GM19455 (cell line): Measurements from ENCODE around the gene ACSL1.
"Not testable (repeated sequence)": the region's sequence is repeated elsewhere in the genome, so short reads cannot be mapped to it uniquely, and the experiment has no call there.

Experiments used
- ATAC-seq: cut with Tn5 transposase; IDR thresholded peaks from one replicate; pipeline ENCODE4 v1.9.1; 2021; ENCODE audit not compliant: unreplicated experiment

ACSL1 gene

DNA sequence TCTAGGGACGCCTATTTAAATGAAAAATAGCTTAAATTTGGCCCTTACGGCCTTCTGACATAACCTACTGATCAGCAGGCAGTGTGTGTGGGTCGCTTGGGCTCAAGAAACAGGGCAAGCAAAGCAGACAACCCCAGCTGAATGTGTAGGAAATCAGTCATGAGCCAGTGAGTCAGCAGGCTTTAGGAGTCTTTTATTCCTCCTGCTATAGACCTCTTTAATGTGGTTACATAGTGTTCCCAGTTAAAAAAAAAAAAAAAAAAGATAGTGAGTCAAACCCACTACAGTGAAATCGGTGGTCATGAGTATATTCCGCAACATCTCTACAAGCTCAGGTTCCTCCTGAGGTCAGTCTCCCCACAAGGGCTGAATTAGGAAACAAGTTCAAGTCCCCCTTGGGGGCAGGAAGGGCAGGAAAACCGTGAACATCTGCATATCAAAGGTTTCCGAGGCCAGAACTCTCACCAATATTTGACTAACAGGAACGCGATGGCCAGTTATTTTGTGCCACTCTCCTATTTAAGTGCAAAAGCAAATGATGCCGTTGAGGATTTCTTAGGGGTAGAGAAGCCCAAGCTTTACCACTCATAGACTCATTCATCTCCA is 32.7 kb downstream of the ACSL1 start:
- no peak for ATAC-seq

DNA sequence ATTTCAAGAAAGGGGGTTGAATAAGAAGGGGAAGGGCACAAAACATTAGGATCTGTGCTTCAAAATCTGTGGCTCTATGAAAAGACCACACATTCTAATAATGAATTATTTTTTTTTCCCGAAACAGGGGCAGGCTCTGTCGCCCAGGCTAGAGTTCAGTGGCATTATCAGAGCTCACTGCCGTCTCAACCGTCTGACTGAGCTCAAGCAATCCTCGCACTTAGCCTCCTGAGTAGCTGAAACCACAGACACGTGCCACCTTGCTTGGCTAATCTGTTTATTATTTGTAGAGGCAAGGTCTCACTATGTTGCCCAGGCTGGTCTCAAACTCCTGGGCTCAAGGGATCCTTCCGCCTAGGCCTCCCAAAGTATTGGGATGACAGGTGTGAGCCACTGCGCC is 33.4 kb downstream of the ACSL1 start:
- no peak for ATAC-seq

DNA sequence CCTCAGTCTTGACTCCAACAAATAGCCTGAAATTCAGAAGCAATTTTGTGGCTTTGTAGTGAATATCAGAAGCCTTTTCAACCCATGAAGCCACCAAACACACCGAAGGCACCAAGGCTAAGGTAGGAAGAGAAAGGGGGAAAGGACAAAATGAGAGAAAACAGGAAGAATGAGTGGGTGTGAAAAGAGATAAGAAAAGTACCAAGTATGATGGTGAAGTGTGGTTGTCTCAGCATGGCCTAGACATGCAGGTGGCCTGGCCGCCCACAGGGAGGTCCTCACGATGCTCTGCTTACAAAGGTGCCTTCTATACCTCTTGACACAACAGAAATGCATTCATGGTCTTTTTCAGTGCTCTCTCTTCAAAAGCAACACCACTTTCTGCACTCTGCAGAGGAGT is 34.9 kb downstream of the ACSL1 start:
- no peak for ATAC-seq

DNA sequence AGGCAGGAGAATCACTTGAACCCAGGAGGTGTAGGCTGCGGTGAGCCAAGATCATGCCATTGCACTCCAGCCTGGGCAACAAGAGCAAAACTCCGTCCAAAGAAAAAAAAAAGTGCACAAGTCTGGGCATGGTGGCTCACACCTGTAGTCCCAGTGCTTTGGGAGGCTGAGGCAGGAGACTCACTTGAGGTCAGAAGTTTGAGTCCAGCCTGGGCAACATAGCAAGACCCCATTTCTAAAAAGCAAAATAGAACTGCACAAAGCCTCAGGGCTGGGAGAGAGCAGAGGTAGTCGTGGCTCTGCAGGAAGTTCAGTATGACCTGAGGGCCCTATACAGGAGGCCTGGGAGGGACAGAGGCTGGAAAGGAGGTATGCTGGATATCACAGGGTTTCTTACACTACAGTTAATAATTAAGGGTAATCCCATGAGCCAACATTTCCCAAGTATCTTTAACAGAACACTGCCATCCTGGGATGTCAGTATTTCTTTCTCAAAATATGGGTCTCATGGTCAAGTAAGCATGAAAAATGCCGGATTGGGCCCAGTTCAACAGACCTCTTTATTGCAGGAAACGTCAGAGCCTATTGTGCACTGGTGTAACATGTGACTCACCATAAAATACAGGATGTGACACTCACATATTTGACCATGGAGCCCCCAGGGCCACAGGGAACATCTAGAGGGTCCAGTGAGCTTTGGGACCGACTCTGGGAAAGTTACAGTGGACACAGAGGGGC is 37.8 kb downstream of the ACSL1 start:
- no peak for ATAC-seq

DNA sequence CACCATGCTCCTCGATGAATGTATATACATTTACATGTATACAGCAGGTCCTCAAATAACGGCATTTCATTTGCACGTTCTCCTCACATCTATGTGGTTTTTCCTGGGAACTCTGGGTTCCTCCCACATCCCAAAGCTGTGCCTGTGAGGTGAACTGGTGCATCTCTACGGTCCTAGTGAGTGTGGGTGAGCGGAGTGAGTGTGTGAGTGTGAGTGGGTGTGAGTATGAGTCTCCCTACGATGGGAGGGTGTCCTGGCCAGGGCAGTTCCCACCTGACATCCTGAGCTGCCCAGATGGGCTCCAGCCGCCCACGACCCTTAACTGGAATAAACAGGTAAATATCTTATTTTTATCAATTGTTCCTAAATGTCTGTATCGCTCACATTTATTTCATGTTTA is 40.0 kb downstream of the ACSL1 start:
- no peak for ATAC-seq

DNA sequence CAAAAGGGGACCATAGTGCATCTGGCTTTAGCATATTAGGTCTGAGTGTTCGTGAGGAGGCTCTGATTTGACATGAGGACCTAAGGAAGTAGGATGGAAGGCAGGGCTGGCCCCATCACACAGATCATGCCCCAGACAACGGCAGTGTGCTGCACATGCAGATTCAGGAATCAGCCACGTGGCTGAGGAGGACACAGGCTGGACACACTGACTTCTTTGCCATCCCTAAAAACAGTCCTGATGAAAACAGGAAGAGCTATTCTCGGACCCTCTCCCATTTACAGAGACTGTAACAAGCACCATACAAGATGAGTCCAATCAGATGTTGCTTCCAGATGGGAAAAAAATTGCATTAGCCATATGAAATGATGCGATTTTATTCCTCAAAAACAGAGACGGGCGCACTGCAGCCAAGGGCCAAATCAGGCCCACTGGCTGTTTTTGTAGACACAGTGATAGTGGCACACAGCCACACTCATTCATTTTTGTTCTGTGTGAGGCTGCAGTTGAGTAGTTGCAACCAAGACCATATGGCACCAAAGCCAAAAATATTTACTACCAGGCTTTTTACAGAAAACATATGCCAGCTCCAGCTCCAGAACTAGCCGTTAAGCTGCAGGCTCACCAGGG is 41.0 kb downstream of the ACSL1 start:
- ATAC-seq: no peak

DNA sequence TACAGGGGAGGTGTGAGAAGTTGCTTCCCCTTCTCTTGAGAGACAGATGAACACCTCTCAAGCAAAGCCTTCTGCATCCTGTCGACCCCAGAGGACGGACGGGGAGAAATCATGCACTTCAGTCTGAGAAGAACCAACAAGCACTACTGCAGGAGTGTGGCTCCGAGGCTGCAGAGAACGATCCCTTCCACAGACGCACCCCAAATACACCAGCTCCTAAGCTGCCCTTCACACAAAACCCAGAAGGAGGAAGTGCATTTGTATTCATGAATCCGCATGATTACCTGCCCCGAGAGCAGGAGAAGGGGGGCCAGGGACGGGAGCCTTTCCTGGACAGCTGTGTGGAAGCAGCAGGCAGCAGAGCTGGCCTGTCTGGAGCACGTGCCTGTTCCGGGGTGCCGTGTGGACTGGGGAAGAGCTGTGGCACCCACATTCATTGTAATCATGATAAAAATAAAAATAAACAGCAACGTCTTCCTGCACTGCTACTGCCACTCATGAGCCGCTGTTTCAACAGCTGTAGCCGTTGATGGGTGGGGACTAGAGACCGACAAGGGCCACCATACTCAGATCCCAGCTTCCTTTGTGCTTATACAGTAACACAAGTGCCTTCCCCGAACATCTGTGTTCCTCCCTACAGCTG is 42.9 kb downstream of the ACSL1 start:
- no peak for ATAC-seq

DNA sequence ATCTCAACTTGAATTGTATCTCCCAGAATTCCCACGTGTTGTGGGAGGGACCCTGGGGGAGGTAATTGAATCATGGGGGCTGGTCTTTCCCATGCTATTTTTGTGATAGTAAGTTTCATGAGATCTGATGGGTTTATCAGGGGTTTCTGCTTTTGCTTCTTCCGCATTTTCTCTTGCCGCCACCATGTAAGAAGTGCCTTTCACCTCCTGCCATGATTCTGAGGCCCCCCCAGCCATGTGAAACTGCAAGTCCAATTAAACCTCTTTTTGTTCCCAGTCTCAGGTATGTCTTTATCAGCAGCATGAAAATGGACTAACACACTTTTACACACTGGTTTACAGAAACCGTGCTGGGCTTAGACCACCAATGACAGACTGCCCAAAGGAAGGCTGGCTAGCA is 46.6 kb downstream of the ACSL1 start:
- ATAC-seq: not testable (repeated sequence)

DNA sequence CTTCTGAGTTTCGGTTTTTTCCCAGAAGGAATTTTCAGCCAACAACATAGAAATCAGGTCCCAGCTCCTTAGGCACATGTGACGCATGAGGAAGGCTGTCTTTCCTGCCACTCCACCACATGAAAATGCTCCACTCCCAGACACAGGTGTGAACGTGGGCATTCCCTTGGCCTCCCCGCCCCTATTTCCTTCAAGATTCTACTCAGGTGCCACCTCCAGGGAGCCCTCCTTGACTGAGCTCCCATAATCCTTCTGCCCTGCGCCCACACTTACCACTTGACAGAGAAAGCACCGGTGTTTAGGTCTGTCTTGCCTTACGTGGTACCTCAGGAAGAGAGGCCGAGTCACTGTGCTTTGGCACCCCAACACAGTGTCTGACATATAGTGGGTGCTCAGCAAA is 47.4 kb downstream of the ACSL1 start:
- ATAC-seq: no peak

DNA sequence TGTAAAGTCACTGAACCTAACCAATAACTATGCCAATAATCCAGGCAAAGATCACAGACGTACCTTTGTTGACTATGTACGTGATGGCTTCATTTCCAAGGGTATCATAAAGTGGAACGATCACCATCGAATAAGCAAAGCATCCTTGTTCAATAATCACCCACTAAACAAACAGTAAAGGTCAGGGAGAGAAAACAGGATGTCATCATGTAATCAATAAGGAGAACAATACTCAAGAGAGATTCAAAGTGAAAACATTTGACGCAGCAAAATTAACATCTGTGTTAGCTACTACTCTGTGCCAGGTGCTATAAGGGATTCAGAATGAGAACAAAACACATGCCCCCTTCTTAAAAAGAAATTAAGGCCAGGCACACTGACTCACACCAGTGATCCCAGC is 48.9 kb downstream of the ACSL1 start:
- no peak for ATAC-seq

DNA sequence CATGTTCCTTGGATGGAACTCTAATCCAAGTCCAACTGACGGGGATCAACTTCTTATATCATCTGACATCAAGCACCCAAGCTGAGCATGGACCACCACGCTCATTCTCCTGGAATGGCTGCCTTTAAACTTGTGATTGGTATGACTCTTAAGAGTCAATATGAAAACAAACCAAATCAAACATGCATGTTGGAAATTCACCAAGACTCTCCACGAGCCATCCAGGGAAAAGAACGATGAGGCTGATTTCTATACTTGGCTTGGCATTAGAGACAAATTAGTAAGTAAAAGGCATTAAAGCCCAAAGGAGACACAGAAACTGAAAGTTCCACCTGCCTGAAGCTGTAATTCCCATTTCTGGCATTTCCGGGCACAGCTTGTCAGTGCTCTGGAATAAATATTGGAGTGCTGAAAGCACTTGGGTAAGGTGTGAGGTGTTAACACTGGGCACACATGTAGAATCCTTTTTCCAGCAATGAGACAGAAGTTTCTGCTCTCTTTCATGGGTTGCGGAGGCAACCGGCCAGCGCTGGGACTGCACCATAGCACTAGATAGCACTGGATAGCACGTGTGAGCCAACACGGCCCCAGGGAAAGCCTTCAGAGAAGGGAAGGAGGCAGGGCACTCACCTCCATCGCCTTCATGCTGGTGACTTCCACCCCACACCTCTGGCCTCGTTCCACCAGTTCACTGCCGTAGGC is 49.8 kb downstream of the ACSL1 start:
- no peak for ATAC-seq

DNA sequence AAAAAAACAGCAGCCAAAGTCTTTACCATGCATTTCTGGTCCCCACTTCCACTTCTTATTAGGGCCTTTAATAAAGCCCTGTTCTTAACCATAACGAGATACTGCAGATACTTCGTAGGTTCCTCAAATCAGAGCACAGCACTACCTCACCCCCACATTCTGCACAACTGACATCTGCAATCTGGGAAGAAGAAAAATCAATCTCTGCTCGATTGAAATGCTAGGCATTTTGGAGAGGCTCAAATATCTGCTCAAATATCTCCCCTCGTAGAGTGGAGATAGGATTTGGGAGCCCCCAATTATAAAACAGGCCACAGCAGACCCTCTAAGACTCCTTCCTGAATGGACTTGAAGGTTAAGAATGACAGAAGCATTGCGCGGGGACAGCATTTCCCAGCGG is 51.6 kb downstream of the ACSL1 start:
- no peak for ATAC-seq

DNA sequence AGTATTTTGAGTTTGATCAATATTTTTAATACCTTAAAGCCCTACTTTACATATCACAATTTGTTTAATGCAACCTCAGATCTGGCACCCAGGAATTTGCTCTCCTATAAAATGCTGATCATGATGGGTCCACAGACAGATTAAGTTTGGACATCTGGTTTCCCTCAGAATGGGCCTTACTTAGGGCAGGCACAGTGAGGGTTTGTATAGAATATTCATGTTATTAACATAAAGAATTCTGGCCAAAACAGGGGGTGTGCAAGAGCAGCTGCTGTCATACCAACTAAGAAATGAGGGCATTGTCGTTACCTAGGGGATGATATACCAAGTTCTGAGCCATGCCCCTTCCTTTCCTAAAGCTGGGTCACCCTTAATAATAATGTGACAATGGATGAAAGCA is 54.4 kb downstream of the ACSL1 start:
- no peak for ATAC-seq

DNA sequence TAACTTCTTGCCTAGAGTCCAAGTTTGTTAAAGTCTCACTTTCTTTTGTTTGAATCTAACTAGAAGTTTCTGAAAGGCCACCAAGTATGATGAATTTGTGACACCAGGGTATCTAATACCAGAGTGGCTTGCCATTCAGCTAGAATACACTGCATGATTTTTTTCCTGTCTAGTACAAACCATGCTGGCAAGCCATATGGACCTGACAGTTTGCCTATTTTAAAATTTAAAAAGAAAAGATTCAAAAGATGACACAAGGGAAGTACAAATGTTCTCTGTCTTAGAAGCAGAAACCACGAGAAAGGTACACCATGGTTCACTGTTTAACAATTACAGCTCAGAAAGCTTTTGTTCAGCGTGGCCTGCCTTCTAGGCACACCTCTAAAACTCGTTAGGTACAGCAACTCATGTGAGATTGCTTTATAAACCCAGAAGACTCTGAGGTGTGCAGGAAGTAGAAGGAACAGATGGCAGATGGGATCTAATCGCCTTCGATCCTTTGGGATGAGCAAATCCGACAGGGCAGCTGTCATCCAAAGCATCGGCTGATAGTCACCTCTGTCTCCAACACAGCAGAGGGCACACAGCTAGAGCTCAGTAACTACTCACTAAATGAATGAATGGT is 56.5 kb downstream of the ACSL1 start:
- no peak for ATAC-seq

DNA sequence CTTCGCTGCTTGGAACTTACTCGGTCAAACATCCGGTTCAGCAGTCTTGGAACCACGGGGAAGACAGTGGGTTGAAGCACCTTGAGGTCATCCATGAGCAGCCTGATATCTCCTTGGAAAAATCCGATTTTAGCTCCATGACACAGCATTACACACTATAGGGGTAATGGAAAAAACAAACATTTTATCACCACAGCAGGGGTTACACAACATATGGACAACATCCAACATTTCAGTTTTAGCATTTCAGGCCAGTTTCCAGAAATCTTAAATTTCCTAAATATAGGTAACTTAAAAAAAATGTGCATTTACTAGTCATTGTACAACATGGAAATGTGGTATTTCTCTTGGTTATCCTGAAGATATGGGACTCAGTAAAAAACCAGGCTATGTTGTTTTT is 57.5 kb downstream of the ACSL1 start:
- ATAC-seq: no peak

DNA sequence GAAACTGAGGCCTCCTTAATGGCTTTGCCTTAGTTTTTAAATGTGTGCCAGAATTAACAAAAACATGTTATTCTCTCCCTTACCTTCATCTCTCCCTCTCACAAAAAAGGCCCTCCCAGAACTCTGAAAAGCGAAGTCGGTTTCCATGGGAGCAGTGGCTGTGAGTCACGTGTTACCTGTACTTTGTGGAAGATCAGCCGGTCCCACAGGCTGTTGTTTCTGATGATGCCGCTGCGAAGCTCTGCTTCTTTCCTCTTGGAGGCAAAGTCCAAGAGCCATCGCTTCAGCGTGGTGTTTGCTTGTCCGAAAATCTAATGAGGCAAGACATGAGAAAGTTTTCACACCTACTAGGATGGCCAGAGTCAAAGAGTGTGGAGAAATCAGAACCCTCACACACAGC is 59.3 kb downstream of the ACSL1 start:
- ATAC-seq: no peak

DNA sequence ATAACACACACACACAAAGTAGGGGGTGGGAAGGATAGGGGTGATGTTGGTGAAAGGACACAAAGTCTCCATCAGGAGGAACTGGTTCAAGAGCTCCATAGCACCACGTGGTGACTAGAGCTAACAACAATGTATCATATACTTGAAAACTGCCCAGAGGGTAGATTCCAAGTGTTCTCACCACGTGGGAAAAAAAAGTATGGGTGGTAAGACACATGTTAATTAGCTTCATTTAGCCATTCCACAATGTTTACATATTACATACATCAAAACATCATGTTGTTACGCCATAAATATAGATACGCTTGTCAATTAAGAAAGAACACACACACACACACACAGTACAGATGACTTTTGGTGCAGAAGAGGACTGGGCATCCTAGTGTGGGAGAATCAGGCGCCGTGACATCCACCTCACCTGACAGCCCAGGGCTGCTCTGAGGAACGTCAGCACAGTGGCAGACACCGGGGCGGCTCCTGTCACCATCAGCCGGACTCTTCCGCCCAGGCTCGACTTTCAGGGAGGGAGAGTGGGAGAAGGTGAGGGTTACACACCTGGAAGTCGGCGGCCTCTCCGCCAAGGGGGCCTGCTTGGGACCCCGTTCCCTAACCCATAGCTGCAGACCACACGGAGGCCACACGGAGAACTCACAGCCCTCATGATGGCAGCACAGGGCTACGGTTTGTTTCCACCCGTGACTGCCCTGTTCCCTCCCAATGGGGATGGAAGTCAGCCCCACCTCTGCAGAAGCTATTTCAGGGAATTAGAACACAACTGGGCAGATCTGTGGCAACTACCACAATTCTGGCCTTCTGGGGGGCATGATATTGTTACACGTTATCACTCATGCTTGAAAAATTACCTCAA is 60.1 kb downstream of the ACSL1 start:
- no peak for ATAC-seq

DNA sequence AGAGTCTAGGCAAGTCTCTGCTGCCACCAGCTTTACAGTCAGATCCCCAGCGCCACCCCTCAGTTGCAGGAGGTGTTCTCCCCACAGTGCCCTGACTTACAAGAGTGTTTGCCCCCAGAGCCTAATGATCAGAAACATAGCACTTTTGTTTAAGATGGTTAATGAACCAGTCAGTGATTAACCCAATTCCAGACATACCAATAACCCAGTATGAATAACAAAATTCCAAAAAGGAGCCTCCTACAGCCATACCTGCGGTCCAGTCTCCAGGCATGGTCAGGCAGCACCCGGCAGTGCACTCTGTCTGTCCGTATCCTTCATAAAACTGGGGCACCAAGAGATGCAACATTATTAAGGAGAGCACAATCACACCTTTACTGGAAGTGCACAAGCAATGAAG is 61.2 kb downstream of the ACSL1 start:
- no peak for ATAC-seq

DNA sequence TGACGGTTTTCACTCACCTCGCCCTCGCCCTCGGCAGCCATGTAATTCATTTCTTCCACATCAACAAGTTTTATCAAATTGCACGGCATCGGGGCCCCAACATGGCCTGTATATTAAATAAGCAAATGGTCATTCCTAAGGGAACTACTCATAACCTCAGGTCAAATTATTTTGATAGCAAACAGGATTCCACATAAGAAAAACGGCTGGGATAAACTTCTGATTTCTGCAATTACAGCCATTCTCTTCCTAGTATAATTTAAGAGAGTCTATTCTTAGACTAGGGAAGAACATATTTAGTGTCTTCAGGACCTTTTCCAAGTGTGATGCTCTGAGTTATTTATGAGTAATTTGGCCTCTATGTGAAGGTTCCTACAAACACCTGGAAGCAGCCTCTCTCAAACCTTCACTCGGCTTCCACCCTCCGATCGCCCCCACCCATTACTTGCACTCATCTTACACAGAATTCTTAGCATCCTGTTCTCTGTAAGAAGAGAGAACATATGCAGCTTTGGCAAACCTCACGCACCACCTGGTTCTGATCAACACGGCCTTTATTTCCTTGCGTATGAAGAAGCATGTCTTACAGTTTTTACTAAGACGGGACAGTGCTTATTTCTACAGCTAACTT is 62.5 kb downstream of the ACSL1 start:
- ATAC-seq: no peak

DNA sequence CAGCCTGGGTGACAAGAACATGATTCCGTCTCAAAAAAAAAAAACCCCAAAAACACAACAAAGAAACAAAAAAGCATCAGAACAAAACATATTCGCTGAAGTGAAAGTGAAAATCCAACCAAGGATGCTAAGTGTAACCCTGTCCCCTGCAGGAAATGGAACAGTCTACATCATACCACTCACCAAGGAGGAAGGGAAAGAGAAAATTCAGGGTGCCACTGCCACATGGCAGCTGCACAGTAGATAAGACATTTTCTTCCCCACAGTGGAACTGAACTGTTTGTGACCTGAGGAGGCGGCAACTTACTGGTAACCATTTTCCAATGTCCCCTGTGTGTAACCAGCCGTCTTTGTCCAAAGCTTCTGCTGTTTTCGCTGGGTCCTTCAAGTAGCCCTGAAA is 63.7 kb downstream of the ACSL1 start:
- no peak for ATAC-seq
